GM18526 (cell line): Measurements from ENCODE around the gene NPTN.

Experiments
- POLR2A ChIP-seq: IDR thresholded peaks from 3 replicates; pipeline ENCODE4 v1.6.1; 2011; ENCODE audit not compliant: insufficient read length; ENCODE audit errors: extremely low read depth

NPTN gene

GRCh38 chr15:73570355-73571032 is 62.7 kb downstream of the NPTN start:
- TF ChIP-seq POLR2A: no peak

DNA sequence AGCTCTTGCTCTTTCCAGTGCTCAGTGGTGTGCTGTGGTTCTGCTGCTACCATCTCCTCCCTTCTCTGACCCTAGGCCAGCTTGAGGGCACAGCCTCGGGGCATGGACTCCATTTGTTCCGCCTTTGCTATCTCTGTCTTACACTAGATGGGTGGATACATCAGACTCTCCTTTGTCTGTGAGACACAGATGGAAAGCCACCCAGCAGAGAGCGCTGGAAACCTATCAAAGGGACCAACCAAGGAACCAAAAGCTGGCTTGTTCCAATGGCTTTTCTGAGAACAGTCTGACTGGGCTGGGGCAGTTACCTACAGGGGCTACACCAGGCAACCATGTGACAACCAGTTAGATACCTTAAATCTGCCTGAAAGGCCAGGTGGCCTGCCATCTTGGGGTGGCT is 63.8 kb downstream of the NPTN start:
- TF ChIP-seq POLR2A: no peak

DNA sequence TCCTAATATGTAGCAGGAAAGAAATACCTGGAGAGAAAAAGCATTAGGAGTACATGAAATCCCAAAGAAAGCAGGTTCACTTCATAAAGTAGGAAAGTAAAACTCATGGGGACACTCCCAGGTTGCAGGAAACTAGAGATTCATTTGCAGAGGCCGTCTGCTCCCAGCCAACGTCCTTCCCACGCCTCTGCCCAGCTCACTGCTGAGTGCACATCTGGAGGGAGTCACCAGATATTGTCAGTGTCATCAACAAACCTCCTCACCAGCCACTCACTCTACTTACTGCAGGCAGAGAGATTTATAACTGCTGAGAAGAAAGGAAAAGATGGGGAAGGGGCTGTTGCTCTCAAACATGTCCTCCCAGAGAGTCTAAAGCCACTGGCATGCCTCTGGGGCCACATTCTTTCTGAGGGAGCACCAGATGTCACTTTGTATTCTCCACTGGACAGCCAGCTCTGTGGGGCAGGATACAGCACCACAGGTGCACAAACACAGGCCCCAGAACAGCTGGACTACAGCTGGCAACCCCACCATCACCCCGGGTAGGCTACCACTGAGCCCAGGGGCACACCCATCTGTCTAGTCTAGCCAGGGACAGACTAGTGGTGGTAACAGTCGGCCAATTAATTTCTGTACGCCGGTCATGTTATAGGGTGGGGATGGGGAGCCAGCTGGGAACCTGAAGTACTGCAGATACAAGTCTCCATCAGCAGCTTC is 64.5 kb downstream of the NPTN start:
- TF ChIP-seq POLR2A: no peak

DNA sequence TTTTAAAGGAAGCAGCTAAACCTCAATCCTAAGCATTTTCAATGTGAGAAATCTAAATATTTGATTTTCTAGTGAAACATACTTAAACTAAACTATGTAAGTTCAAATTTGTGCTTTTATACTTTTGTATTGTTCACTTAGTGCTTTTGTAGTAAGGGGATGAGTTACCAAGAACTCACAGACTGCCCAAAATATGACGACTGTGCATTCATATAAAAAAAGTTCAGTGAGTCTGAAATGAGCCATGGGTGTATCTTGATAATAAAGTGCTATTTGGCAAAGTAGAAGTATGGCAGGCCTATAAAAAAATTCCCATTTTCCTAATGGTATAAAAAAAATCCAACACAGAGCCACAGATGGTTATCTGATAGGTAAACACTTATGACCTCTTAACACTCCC is 66.2 kb downstream of the NPTN start:
- no peak for TF ChIP-seq POLR2A

DNA sequence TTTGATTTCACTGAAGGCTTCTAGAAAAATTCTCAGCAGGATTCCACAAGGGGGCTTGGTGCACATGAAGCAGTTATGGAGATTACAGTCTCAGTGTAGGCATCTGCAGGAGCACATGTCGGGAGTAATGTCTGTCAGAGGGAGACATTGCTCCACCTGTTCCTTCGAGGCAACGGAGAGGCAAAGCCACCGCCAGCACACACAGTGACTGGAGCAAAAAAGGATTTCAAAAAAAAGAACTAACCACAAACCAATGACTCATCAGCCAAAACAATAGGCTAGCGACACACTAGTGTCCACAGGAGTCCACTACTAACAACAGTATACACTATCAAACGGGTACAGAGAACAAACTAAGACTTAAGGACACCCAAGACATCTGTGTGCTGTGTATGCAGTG is 68.9 kb downstream of the NPTN start:
- no peak for TF ChIP-seq POLR2A

GRCh38 chr15:73560501-73561117 is 72.6 kb downstream of the NPTN start:
- TF ChIP-seq POLR2A: no peak

DNA sequence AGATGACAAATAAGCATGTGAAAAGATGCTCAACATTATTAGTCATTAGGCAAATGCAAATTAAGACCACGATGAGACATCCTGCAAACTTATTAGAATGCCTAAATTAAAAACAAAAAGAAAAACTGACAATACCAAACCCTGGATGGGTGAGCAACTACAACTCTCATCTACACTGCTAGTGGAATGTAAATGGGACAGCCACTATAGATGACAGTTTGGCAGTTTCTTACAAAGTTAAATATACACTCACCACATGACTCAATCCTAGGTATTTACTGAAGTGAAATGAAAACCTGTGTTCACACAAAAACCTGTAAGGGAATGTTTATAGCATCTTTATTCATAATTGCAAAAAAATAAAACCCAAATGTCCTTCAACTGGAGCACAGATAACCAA is 74.7 kb downstream of the NPTN start:
- no peak for TF ChIP-seq POLR2A

DNA sequence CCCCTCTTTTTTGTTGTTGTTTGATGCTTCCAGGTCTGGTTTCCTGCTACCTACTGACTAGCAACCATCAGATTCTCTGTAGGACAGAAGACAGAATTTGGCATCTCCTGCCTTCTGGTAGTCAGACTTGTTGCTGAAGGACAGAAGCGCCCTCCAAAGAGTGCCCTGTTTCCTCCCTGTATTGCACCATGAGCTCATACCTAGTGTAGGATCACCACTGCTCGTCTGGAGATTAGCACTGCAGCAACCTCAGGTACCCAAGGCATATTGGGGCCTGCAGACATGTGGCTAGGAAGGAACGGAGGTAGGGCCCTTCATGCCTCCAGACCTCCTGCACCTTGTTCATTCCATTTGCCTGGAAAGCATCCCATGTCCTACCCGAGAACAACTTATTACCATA is 78.1 kb downstream of the NPTN start:
- TF ChIP-seq POLR2A: no peak

GRCh38 chr15:73550190-73550589 is 83.0 kb downstream of the NPTN start:
- TF ChIP-seq POLR2A: no peak

- TF ChIP-seq POLR2A: no peak
These were observed 91.7 kb downstream of the NPTN start for GRCh38 chr15:73541479-73541878.

DNA sequence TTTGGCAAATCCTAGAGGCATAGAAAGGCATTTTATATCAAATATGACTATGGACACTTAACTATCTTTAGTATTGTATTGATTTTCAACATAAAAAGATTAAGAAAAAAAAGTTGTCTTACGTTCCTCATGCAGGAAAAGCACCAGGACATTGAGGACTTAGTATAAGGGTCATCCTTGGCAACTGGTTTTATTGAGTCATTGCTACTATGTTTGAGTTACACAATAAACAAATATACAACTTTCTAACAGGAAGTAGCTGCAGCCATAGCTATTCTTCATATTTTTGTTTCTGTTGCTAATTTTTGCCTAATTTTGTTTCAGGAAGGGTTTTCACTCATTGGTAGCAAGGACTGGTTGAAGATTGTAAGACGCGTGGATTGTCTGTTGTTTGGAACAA is 93.0 kb downstream of the NPTN start:
- no peak for TF ChIP-seq POLR2A

- no peak for TF ChIP-seq POLR2A
These were observed 93.7 kb downstream of the NPTN start for GRCh38 chr15:73539212-73540128.

DNA sequence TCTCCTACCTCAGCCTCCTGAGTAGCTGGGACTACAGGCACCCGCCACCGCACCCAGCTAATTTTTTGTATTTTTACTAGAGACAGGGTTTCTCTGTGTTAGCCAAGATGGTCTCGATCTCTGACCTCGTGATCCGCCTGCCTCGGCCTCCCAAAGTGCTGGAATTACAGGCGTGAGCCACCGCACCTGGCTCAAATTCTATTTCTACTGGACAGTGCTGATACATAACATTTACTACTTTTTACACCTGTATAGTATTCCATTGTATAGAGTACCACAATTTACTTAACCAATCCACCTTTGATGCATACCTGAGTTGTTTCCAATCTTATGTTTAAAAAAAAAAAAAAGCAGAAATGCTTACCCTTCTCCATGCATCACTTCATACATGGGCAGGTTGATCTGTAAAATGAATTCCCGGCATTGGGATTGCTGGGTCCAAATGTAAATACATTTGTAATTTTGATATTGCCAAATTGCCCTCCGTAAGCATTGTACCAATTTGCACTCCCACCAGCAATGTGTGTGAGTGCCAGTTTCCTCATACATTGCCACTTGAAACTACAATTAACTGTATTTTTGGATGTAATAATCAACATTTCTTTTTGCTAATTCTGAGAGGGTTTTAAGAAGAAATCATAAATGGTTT is 94.5 kb downstream of the NPTN start:
- TF ChIP-seq POLR2A: no peak

DNA sequence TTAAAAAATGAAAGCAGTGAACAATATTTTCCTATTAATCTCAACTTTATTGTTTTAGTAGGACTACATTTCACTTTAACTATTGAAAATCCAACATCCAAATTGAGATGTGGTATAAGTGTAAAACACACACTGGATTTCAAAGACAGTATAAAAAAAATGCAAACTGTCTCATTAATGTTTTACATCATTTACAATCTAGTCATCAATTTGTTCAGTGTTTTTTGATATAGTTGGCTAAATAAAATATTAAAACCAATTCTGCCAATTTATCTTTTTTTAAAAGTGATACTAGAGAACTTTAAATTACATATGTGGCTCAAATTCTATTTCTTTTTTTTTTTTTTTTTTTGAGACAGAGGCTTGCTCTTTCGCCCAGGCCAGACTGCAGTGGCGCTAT is 95.1 kb downstream of the NPTN start:
- TF ChIP-seq POLR2A: no peak

DNA sequence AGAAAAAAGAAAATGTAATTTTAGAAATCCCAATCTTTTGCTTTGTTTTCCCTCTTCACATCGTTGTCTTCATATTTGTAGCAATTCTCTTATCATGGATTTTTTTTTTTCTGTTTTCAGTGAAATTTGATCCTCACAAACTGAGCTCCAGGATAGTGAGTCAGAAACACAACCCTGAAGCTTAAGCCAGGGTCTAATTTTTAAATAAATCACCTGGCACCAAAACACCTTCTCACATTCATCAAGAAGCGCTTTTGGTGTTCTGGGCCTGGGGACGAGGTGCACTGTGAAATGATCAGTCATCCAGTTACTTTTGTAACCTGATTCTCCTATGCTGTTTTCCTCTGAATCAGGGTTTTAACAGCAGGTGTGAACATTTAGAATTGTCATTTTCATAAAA is 102.5 kb downstream of the NPTN start:
- TF ChIP-seq POLR2A: no peak
